GM12873 (cell line): ENCODE results near the gene SLC2A6.

ENCODE experiments used
- TF ChIP-seq, protein P1 (sequence below): IDR thresholded peaks from 2 replicates; pipeline ENCODE4 v1.5.1; 2012; ENCODE audit warnings: low read depth, mild to moderate bottlenecking, moderate library complexity, low read length, control low read depth; ENCODE audit not compliant: insufficient read depth; ENCODE audit errors: missing control alignments

Gene SLC2A6

DNA sequence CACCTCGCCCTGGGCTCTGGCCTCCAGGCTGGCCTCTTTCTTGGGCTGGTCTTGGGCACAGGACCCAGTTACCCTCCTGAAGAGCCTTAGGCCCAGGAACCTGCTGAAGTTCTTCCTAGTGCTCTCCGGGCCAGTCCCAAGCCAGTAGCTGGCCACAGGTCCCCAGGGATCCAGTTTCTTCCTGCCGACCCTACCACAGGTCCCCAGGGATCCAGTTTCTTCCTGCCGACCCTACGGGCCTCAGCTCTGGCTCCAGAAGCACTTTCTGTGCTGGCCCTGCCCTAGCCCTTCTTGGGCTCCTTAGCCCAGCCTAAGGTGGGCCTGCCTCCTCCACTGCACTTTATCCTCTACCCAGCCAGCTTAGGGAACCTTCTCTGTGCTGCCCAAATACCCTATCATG is 37.3 kb downstream of the SLC2A6 start:
- TF ChIP-seq, protein P1, sequence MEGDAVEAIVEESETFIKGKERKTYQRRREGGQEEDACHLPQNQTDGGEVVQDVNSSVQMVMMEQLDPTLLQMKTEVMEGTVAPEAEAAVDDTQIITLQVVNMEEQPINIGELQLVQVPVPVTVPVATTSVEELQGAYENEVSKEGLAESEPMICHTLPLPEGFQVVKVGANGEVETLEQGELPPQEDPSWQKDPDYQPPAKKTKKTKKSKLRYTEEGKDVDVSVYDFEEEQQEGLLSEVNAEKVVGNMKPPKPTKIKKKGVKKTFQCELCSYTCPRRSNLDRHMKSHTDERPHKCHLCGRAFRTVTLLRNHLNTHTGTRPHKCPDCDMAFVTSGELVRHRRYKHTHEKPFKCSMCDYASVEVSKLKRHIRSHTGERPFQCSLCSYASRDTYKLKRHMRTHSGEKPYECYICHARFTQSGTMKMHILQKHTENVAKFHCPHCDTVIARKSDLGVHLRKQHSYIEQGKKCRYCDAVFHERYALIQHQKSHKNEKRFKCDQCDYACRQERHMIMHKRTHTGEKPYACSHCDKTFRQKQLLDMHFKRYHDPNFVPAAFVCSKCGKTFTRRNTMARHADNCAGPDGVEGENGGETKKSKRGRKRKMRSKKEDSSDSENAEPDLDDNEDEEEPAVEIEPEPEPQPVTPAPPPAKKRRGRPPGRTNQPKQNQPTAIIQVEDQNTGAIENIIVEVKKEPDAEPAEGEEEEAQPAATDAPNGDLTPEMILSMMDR: no peak

DNA sequence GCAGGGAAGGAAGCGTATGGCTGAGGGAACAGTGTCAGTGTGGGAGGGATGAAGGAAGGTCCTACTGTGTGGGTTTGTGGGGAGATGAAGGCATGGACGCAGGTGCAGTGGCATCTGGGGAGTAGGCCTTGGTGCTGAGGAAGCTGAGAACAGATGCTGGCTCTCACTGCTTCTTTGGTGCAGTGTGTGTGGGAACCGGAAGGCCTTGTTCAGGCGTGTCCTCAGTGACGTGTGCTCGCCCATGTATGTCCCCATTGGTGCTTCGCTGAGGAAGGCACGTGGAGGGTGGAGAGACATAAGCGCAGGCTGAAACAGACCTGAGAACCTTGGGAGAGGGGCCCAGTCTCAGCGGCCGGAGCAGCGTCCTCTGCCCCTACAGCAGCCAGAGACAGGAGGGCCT is 38.0 kb downstream of the SLC2A6 start:
- TF ChIP-seq, protein P1: no peak

DNA sequence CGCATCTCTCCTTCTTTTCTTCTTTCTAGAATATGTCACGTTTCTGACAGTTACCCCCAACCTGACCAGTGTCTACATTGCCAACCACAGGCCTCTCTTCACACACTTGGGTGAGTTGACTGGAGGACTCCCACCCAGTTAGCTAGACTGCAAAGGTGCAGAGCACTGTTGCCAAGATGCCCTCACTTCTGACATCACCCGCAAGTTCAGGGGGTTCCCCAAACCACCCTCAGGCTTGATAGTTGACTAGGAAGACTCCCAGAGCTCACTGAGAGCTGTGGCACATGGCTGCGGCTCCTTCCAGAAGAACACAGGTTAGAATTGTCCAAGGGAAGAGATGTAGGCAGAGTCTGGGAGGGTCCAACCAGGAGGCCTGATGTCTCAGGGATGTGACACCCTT is 39.6 kb downstream of the SLC2A6 start:
- TF ChIP-seq, protein P1: no peak

DNA sequence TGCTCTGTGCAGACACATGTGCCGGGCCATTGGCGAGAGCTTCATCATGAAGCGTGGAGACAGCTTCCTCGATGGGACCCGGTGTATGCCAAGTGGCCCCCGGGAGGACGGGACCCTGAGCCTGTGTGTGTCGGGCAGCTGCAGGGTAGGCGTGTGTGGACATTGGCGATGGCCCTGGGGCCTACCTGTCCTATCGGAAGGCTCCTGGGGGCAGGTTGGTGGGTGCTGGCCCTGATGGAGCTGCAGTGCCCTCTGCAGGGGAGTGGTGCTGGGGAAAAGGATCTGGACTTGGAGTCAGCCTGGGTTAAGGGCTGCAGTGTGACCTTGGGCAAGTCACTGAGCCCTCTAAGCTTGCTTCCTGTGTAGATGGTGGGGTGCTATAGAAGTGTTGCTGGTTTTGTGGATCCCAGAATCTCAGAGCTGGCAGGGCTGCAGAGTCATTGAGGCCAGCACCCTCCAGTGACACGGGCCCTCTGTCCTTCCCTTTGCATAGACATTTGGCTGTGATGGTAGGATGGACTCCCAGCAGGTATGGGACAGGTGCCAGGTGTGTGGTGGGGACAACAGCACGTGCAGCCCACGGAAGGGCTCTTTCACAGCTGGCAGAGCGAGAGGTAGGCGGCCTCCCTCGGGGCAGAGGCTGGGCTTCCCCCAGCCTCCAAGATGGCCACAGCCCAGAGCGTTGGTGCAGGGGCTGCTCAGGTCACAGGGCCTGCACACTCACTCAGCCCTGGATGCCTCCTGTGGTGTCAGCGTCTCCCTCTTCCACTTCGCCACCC is 41.0 kb downstream of the SLC2A6 start:
- TF ChIP-seq, protein P1: no peak

DNA sequence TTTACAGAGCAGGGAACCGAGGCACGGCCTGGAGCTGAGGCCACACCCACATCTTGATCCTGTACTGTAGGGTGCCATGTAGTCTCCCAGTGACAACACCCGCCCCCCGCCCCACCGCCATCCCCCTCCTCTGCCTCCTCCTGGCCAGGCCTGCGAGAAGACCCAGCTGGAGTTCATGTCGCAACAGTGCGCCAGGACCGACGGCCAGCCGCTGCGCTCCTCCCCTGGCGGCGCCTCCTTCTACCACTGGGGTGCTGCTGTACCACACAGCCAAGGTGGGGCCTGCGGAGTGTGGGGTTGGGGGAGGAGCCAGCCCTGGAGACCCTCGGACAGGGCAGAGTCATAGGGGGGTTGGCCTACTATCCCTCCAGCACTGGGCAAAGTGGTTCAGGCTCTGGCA is 42.2 kb downstream of the SLC2A6 start:
- TF ChIP-seq, protein P1: no peak

DNA sequence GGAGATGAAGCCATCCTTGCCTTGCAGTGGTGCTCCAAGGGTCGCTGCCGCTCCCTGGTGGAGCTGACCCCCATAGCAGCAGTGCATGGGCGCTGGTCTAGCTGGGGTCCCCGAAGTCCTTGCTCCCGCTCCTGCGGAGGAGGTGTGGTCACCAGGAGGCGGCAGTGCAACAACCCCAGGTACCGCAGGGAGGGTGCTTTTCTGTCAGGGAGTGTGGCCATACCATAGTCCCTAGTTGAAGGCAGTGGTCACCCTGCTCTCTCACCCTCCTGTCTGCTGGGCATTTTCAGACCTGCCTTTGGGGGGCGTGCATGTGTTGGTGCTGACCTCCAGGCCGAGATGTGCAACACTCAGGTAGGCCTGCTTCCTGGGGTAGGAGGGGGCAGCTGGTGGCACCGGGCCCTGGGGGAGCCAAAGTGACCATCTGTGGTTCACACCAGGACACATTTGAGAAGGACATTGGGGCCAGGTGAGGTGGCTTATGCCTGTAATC is 45.5 kb downstream of the SLC2A6 start:
- TF ChIP-seq, protein P1: no peak

DNA sequence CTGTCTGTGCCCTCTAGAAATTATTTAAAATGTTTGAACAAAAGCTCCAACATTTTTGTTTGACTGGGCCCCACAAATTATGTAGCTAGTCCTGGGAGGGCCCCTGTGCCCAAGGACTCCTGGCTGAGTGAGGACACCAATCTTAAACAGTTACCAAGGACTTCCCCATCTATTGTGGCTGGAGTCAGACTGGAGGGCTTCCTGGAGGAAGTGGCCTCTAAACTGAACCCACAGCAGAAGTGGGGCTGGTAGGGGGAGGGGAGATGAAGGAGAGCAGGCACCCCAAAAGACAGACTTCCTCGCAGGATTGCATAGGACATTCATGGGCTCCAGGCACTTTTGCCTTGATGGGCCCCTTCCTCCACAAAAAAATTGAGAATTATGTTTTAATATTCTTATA is 48.7 kb downstream of the SLC2A6 start:
- TF ChIP-seq, protein P1: no peak
